Measurements from ENCODE around the gene PACSIN1. TPM values are rescaled to one million over a fixed set of nuclear protein-coding genes. Genes with fewer than 3 reads are reported as not detected.

The PACSIN1 gene
- total RNA-seq, 3 donors from 2014 or later, result 0.29 to 0.33 TPM; not detected in 1

DNA sequence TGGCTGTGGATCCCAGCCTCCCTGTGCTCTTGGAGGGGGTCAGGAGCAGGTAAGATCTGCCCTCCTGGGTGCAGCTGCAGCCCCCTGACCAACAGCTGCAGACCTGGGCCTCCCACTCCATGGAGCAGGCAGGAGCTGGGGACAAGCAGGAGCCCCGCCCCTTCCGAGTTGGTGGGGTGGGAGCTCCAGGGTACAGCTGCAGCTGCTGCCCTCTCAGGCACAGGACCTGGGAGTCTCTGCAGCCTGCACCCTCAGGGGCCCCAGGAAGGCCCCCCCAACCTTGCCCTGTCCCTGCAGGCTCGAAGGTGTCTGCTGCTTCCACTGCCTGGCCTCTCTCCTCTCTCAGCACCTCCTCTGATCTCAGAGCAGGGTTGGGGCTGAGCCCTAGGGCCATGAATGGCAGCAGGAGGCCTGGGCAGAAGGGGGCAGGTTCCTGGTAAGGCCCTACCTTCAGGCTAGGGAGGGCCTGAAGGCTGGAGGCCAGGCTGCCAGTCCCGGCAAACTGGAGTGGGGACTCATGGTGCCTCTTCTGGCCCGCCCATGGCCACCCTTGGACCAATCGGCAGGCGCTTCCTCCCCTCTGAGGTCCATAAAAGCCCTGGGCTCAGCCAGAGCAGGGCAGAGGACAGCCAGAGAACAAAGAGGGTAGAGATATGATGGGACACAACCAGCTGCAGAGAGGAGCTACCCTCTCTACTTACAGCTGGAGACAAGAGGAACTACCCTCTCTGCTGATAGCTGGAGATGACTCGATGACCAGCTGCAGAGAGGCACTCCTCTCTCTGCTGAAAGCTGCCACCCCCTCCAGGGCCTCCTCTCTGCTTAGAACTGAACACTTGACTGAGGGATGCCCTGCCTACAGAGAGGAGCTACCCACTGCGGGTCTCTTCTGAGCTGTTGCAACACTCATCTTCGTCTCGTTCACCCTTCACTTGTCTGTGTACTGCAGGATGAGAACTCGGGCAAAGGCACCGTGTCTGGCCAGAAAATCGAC lies 7.8 kb upstream of the PACSIN1 start:
- no peaks in the 10 kb centered on the region for H3K27me3 ChIP-seq
- no peak overlapping the region for H3K4me3 ChIP-seq
- no peaks in the 10 kb centered on the region for H3K36me3 ChIP-seq
- H3K27ac ChIP-seq, result no peak overlapping the region
- DNase-seq (ENCODE audit: low spot score in 2 of 2), result no peak
- intact Hi-C loops (cut with DNase I; ENCODE audit: low total_unique reads), result no loop called here
- no peaks in the 10 kb centered on the region for H3K4me1 ChIP-seq
- no peaks in the 10 kb centered on the region for H3K9me3 ChIP-seq
- TF ChIP-seq, protein P1, sequence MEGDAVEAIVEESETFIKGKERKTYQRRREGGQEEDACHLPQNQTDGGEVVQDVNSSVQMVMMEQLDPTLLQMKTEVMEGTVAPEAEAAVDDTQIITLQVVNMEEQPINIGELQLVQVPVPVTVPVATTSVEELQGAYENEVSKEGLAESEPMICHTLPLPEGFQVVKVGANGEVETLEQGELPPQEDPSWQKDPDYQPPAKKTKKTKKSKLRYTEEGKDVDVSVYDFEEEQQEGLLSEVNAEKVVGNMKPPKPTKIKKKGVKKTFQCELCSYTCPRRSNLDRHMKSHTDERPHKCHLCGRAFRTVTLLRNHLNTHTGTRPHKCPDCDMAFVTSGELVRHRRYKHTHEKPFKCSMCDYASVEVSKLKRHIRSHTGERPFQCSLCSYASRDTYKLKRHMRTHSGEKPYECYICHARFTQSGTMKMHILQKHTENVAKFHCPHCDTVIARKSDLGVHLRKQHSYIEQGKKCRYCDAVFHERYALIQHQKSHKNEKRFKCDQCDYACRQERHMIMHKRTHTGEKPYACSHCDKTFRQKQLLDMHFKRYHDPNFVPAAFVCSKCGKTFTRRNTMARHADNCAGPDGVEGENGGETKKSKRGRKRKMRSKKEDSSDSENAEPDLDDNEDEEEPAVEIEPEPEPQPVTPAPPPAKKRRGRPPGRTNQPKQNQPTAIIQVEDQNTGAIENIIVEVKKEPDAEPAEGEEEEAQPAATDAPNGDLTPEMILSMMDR (IDR thresholded peaks at IDR 0.05), result no peak
- TF ChIP-seq POLR2A (IDR thresholded peaks at IDR 0.05) (no peak), POLR2AphosphoS5 (IDR thresholded peaks at IDR 0.05) (no peak)

DNA sequence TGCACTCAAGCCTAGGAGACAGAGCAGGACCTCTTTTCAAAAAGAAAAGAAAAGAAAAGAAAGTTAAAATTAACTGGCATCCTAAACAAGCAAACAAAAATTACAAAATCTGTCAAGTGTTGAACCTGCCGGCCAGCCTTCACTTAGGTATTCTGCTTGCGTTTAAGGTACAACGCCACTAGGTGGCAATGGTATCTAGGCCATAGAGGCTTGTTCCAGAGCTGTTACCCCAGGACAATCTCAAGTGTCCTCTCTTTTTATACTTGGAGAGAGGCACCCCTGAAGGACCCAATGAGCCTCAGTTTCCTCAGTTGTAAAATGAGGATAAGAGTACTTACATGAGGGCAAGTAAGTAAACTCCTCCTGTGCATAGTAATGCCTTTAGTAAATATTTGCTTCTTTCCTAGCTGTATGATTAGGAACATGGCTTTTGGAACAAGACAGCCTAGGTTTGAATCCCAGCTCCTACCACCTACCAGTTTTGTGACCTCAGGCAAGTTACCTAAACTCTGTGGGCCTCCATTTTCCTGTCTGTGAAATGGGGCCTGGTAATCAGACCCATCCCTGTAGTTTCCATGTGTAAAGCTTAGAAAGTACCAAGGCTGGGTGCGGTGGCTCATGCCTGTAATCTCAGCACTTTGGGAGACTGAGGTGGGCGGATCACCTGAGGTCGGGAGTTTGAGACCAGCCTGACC lies 5.8 kb upstream of the PACSIN1 start:
- Histone ChIP-seq H3K4me1 (no peaks in the 10 kb centered on the region), H3K9me3 (no peaks in the 10 kb centered on the region), H3K36me3 (no peaks in the 10 kb centered on the region), H3K27me3 (peaks cover 0 to 9% of the 10 kb centered on the region in 2 donors), H3K4me3 (no peak overlapping the region), H3K27ac (no peak overlapping the region)
- TF ChIP-seq, protein P1 (IDR thresholded peaks at IDR 0.05), result peak in 2 of 3 donors; percentile 47 to 49
- TF ChIP-seq POLR2A (IDR thresholded peaks at IDR 0.05), result no peak
- DNase-seq (ENCODE audit: low spot score in 2 of 2), result peak in 1 of 2 donors; percentile 19
- intact Hi-C loops (cut with DNase I; ENCODE audit: low total_unique reads), result no loop called here

DNA sequence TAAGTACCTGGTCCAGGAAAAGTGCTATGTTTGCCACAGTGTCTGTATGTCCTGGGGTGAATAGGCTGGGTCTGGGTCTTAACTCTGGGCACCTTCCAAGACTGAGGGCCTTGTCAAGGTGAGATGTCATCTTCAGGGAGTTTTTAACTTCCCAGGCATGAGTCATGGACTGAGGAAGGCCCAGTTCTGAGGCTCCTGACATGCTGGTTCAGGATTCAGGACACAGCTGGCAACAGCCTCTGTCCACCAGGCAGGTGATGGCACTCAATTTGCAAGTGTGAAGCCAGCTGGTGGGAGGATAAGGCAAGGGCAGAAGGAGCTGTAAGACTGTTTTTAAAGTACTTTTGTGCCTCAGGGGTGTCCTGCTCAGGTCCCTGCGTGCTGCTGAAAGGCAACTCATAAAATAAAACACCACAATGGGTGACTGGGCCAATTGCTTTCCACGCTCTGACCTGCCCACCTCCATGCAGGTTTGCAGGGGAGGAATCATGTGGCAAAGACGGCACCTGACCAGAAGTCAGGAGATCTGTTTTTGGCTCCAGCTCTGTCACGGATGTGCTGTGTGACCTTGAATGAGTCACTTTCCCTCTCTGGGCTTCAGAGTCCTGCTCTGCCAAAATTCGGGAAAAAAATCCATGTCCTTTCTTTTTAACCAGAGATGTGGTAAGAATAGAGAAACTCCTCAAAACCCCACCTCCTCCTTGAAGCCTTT lies 4.9 kb upstream of the PACSIN1 start:
- H3K9me3 ChIP-seq, result no peaks in the 10 kb centered on the region
- H3K27me3 ChIP-seq, result peaks cover 4 to 18% of the 10 kb centered on the region in 2 donors
- no peak for TF ChIP-seq POLR2AphosphoS5 (IDR thresholded peaks at IDR 0.05)
- TF ChIP-seq POLR2A (IDR thresholded peaks at IDR 0.05), result no peak
- H3K4me3 ChIP-seq, result no peak overlapping the region
- peaks cover 0 to under 1% of the 10 kb centered on the region in 2 donors for H3K4me1 ChIP-seq
- H3K36me3 ChIP-seq, result no peaks in the 10 kb centered on the region
- intact Hi-C loops (cut with DNase I; ENCODE audit: low total_unique reads), result no loop called here
- no peak overlapping the region for H3K27ac ChIP-seq
- no peak for DNase-seq (ENCODE audit: low spot score in 2 of 2)

DNA sequence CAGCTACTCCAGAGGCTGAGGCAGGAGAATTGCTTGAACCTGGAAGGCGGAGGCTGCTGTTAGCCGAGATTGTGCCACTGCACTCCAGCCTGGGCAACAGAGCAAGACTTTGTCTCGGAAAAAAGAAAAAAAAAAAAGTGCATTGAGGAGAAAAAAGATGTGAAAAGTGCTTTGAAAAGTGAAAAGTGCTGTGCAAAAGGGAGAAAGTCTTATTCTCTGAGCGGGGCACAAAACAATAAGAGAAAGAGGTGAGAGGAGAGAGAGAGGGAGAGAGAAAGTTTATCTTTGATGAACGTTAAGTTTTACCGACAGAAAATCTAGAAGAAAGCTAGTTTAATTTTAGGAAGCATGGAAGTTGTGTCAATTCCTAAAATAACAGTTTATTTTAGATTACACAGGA lies 3.9 kb upstream of the PACSIN1 start:
- peaks cover 0 to 3% of the 10 kb centered on the region in 2 donors for H3K4me1 ChIP-seq
- DNase-seq (ENCODE audit: low spot score in 2 of 2), result no peak
- no peak overlapping the region for H3K27ac ChIP-seq
- no peaks in the 10 kb centered on the region for H3K9me3 ChIP-seq
- no peak for TF ChIP-seq POLR2AphosphoS5 (IDR thresholded peaks at IDR 0.05)
- TF ChIP-seq, protein P1 (IDR thresholded peaks at IDR 0.05), result no peak
- TF ChIP-seq POLR2A (IDR thresholded peaks at IDR 0.05), result no peak
- peaks cover 10 to 21% of the 10 kb centered on the region in 2 donors for H3K27me3 ChIP-seq
- intact Hi-C loops (cut with DNase I; ENCODE audit: low total_unique reads), result no loop called here
- no peak overlapping the region for H3K4me3 ChIP-seq
- no peaks in the 10 kb centered on the region for H3K36me3 ChIP-seq

DNA sequence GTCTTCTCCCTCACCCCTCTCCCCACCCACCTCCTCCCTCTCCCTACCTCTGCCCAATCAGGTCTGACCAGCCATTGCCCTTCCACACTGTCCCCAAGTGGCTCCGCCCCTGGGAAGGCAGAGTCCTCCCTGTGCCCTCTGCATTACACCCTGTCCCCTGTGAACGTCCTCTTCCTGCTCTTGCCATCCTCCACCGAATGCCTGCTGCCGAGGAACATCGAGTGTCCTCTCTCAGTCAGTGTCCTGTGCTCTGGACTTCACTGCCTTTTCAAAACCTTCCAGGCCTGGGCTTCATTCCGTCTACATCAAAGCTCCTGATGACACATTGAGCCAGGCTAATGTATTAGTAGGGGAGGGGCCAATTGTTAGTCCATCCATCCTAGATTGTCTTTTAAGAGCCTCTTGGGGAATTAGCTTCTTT lies 3.3 kb upstream of the PACSIN1 start:
- Histone ChIP-seq H3K27me3 (peaks cover 10 to 21% of the 10 kb centered on the region in 2 donors), H3K9me3 (no peaks in the 10 kb centered on the region), H3K36me3 (no peaks in the 10 kb centered on the region), H3K4me3 (no peak overlapping the region), H3K4me1 (peaks cover 0 to 3% of the 10 kb centered on the region in 2 donors), H3K27ac (no peak overlapping the region)
- DNase-seq (ENCODE audit: low spot score in 2 of 2), result no peak
- TF ChIP-seq, protein P1 (IDR thresholded peaks at IDR 0.05), result no peak
- TF ChIP-seq POLR2AphosphoS5 (IDR thresholded peaks at IDR 0.05) (no peak), POLR2A (IDR thresholded peaks at IDR 0.05) (no peak)
- intact Hi-C loops (cut with DNase I; ENCODE audit: low total_unique reads), result no loop called here

Data from breast epithelium (tissue), 4 donors.